ENCODE results near the gene PPA1.

The PPA1 gene

DNA sequence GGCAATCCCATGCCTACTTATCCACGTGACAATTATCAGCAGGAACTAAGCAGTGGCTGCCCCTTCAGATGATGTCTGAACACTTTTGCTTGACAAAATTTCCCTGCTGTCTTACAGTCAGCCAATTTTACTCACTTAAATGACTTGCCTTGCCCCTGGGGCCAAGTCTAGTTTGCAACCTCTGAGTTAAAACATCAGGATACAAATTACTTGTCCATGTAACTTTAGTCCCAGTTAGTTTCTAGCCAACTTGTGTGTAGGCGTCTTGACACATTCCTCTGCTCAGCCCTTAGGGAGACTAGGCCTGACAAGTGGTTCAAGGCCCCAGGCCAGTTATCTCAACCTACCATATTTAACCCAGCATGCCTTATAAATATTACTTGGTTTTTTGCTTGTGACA, 75.1 kb downstream of the PPA1 start:
- TF ChIP-seq, protein P1, sequence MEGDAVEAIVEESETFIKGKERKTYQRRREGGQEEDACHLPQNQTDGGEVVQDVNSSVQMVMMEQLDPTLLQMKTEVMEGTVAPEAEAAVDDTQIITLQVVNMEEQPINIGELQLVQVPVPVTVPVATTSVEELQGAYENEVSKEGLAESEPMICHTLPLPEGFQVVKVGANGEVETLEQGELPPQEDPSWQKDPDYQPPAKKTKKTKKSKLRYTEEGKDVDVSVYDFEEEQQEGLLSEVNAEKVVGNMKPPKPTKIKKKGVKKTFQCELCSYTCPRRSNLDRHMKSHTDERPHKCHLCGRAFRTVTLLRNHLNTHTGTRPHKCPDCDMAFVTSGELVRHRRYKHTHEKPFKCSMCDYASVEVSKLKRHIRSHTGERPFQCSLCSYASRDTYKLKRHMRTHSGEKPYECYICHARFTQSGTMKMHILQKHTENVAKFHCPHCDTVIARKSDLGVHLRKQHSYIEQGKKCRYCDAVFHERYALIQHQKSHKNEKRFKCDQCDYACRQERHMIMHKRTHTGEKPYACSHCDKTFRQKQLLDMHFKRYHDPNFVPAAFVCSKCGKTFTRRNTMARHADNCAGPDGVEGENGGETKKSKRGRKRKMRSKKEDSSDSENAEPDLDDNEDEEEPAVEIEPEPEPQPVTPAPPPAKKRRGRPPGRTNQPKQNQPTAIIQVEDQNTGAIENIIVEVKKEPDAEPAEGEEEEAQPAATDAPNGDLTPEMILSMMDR (IDR thresholded peaks at IDR 0.05; ENCODE audit: borderline replicate concordance, insufficient read depth, low read depth, low read length): no peak
- H3K4me3 ChIP-seq (ENCODE audit: low read depth, low read length): no peak overlapping the region

DNA sequence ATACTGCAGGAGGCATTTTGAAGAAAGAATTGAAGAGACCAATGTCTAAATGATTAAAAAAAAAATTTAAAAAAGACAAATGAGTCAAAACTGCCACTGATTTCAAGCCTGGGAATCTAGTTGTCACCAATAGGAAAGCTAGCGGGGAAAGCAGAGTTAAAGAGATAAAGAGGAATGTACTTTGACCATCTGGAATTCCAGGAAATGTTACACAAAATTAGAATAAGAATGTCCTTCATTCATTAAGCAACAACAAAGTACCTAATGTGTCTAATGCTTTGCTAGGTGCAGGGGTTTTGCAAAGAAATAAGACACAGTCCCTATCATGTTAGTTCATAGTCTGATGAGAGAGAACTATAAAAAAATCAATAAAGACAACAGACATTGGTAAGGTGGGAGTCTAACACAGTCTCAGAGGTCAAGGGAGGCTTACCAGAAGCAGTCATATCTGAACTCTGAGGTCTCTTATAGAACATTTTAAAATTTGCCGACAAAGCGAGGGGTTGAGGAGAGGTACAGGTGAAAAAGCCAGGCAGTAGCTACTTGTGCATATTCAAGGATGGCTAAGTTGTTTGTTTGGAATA, 77.9 kb downstream of the PPA1 start:
- TF ChIP-seq, protein P1 (IDR thresholded peaks at IDR 0.05; ENCODE audit: borderline replicate concordance, insufficient read depth, low read depth, low read length): no peak
- no peak overlapping the region for H3K4me3 ChIP-seq (ENCODE audit: low read depth, low read length)
